DMS53 treated with DMSO at 0.1 percent for 48 hours (cell line): ENCODE measurements around the gene PLK3.
"Not testable (repeated sequence)": the region's sequence is repeated elsewhere in the genome, so short reads cannot be mapped to it uniquely, and the experiment has no call there.

Experiments used
- DNase-seq: peaks from one replicate; lab custom pipeline; 2025; ENCODE audit not compliant: unreplicated experiment; lab: John Stamatoyannopoulos, UW

Gene PLK3

DNA sequence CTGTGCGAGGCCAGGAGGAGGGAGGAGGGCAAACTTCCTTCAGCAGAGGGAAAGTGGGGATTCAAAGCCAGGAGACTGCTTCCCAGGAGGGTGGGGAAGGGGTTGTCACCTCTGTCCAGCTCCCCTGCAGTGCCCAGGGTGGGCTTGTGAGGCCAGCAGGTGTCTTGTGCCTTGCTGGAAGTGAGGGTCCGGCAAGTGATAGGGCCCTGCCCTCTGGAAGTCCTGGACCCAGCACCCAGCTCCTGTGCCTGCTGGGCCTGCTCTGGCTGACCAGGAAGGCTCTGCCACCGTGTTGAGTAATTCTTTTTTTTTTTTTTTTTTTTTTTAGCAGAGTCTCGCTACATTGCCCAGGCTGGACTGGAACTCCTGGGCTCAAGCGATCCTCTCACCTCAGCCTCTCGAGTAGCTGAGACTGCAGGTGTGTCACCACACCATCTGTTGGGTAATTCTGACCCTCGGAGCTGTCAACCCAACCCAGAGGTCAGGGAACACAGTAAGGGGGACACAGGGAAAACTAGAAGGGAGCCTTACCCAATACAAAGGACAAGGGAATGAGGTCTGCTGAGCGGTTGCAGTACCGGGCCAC, 13.2 kb upstream of the PLK3 start:
- DNase-seq: no peak

DNA sequence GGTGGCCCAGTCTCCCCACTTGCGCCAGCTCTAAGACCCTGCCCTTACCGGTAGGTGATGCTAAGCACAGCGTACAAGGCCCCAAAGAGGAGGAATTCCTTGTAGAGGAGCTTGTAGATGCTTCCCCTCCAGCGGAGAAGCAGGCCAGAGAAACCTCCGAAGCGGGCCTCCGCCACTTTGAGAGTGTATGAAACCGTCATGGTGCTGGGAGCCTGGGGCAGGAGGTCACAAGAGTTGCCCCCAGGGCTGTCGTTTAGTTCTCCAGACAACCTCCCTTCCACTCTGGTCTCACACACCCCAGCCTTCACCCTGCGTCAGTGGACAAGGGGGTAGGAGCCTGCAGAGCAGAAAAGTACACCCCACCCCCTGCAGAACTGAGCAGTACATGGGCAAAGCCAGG, 12.7 kb upstream of the PLK3 start:
- DNase-seq: no peak

DNA sequence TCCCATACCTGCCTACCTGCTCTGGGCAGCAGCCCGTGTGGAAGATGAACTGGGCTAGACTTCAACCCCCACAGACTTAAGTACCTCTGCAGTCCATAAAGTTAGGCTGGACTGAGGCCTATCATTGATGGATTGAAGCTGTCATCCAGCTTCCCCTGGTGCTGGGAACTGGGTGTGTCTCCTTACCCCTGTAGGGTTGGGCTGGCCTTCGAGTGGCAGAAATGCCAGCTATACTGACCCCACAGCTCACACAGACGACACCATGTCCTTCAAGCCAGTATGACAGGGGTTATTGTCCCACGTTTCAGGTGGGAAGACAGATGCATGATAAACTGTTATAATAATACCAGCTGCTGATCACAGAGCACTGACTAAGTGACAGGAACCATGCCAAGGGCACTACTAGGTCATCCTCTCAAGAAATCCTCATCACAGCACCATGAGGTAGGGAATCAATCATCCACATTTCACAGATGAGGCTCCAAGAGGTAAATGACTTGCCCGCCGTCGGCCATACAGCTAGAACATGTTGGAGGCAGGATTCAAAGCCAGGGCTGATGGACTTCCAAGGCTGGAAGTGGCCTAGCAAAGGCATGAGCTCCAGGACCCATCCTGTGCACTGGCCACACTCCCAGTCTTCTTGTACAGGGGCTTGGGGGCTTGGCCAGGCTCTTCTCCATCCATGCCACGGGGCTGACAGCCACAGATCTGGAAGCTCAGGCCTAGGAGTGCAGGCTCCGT, 11.9 kb upstream of the PLK3 start, which contains the start of gene BEST4:
Gene BEST4 (minus strand): TSS at position 51 of the 741 bp plus-strand sequence. CDS start 465 bp downstream, outside the sequence.
- DNase-seq: no peak

DNA sequence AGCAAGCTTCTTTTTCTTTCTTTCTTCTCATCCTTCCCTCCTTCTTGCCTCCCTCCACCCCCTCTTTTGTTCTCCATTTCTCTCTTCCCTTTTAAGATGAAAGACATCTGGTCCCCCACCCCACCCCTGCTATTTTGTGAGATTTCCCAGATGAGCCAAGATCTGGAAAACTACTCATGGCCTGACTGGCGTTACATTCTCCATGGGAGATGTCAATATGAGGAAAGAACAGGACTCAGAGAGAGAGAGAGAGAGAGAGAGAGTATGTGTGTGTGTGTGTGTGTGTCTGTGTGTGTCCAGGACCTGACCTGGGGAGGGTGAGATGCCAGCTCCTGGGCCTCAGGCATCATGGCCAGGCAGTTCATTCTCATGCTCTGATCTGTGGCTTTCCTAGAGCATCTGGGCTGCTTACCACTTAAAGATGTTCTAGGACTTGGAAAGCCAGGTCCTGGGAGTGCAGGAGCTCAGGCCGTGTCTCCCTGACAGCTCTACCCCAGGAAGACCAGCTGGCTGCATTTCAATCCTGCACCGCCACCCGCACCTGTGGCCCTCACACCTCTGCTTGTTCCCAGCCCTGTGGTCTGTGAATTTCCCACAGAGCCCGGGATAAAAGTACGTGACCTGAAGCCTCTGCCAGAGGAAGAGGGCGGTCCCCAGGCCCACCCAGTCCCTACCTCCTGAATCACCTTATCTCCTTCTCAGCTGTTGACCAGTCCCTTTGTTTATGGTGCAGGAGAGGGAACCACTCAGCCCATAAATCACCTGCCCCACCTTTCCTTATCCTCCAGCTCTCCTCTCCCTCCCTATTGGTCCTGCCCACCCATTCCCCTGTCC, 9.0 kb upstream of the PLK3 start:
- no peak for DNase-seq

DNA sequence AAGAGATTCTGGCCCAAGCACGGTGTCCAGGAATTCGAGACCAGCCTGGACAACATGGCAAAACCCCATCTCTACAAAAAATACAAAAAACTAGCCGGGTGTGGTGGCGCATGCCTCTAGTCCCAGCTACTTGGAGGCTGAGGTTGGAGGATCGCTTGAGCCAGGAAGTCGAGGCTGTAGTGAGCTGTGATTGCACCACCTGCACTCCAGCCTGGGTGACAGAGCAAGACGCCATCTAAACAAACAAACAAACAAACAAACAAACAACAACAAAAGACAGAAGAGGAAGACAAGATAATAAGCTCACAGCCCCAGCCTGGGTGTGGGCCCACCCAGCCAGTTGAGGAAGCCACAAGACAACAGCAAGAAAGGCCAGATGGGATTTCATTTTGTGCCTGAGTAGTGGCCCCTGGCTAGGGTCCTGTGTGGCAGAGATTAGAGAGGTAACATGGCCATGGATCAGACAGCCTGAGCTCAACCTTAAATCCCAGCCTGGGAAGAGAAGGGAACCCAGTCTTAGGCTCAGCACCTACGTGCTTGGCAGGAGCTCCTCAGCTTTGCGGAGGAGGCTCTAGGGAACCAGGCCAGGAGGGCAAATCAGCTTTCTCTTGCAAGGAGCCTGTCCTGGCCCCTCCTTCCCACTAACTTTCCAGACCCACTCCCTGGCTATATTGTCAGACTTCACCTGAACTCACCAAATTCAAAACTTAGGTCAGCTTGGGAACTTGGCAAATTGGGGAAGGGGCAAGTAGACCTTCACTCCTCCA, 7.3 kb upstream of the PLK3 start:
- DNase-seq: no peak

DNA sequence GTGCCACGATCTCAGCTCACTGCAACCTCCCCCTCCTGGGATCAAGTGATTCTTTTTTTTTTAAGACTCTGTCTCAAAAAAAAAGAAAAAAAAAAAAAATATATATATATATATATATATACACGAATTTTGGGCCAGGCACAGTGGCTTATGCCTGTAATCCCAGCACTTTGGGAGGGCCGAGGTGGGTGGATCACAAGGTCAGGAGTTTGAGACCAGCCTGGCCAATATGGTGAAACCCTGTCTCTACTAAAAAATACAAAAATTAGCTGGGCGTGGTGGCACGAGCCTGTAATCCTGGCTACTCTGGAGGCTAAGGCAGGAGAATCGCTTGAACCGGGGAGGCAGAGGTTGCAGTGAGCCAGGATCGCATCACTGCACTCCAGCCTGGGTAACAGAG, 2.3 kb upstream of the PLK3 start:
- not testable (repeated sequence) for DNase-seq

DNA sequence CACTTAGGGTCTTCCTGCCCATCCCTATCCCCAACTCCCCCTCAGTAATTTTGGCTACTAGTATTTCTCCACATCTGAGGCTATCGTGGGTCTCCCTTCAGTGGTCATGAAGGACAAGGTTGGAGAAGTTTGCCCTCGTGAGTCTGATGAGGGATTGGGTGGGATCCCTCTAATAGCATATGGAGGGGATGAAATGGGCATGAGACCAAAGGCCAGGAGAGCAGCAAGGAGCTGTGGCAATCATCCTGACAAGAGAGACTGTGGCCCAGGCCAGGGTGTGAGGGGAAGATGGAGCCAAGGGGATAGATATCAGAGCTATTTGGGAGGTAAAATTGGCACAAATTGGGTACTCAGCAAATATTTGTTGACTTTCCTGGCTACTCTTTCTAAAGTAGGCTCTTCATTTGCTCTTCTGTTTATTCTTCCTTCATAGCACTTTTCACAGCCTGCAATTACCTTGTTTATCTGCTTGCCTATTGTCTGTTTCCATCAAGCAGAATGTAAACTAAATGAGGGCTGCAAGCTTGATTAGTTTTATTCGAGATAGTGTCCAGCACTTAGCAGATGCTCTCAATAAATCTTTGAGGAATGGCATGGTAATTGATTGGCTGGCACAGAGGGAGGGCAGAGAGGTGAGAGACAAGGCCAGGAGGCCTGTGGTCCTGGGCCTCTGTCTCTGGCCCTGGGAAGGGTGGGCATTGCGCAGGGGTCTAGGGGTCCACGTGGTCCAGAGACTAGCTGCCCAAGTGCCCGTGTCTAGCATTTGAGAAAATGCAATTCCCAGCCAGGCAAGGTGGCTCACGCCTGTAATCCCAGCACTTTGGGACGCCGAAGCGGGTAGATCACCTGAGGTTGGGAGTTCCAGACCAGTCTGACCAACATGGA, 1.5 kb upstream of the PLK3 start:
- DNase-seq: no peak

DNA sequence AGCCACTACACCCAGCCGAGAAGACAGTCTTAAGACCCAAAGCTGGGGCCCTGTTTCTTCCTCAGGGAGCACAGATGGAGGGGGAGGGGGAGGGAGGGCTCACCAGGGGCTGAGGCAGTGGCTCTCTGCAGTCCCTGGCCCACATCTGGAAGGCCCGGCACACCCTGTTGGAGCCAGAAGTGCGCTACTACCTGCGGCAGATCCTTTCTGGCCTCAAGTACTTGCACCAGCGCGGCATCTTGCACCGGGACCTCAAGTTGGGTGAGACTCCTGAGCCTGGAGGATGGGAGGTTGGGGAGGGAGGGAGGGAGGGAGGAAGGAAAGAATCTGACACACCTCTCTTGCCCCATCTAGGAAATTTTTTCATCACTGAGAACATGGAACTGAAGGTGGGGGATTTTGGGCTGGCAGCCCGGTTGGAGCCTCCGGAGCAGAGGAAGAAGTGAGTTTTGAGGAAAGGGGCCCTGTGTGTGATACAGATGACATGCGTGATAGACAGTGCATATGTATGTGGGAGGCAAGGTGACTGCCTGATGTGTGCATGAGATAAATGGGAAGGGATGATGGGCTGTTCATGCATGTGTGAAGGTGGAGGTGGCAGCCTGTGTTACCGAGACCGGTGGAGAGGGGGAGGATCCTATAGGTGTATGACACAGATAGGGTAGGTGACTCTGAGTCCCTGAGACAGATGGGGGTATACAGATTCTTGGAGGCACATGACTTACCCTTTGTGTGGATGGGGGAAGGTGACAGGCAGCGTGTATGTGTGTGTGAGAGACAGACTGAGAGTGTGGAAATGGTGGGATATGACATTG, 1.5 kb downstream of the PLK3 start:
- no peak for DNase-seq

DNA sequence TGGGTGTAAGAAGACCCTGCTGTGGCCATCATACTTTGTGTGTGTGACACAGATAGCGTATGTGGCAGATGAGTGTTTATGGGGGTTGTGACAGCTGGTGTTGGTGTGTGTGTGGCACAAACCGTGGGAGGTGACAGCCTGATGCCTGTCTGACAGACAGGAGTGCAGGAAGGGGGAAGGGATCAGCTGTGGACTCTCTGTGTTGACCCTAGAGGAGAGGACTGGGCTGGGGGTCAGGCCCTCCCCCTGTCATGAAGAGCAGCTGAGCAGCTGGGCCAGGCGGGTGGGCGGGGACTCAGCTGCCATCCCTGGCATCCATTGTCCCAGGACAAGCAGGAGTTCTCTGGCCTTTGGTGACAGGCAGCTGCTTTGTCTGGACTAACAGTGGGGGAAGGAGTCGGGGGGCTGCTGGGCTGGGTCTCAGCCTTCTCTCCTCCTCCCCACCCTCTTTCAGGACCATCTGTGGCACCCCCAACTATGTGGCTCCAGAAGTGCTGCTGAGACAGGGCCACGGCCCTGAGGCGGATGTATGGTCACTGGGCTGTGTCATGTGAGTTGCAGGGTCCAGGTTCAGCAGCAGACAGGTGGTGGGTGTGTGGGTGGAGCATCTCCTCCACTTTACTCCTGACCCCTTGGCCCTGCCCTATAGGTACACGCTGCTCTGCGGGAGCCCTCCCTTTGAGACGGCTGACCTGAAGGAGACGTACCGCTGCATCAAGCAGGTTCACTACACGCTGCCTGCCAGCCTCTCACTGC, 2.3 kb downstream of the PLK3 start:
- DNase-seq: no peak

DNA sequence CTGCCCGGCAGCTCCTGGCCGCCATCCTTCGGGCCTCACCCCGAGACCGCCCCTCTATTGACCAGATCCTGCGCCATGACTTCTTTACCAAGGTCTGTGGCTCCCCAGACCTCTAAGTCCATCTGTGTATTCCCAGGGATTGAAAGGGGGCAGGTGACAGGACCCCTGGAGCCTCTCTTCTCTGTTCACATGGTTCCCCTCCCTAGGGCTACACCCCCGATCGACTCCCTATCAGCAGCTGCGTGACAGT, 2.8 kb downstream of the PLK3 start:
- no peak for DNase-seq

DNA sequence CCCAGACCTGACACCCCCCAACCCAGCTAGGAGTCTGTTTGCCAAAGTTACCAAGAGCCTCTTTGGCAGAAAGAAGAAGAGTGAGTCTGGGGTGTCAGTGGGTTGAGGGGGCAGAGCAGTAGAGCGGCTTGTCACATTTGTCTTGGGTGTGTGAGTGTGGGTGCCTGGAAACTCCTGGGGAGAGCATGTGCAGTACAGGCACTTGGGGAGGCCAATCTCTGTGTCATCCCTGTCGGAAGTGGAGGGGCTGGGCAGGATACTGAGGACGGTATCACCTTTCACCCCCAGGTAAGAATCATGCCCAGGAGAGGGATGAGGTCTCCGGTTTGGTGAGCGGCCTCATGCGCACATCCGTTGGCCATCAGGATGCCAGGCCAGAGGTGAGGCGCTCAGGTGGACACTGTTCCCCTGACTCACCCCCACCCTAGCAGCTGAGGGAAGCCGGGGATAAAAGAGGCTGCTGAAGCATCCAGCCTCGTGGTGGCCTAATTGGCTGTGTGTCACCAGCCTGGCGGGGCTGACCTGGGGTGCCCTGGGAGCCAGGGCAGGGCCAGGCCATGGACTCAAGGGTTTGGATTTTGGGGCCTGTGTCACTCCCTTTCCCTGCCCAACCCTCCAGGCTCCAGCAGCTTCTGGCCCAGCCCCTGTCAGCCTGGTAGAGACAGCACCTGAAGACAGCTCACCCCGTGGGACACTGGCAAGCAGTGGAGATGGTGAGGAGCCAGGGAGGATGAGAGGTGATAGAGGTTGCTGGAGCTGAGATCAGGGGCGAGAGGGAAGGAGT, 3.3 kb downstream of the PLK3 start:
- no peak for DNase-seq

DNA sequence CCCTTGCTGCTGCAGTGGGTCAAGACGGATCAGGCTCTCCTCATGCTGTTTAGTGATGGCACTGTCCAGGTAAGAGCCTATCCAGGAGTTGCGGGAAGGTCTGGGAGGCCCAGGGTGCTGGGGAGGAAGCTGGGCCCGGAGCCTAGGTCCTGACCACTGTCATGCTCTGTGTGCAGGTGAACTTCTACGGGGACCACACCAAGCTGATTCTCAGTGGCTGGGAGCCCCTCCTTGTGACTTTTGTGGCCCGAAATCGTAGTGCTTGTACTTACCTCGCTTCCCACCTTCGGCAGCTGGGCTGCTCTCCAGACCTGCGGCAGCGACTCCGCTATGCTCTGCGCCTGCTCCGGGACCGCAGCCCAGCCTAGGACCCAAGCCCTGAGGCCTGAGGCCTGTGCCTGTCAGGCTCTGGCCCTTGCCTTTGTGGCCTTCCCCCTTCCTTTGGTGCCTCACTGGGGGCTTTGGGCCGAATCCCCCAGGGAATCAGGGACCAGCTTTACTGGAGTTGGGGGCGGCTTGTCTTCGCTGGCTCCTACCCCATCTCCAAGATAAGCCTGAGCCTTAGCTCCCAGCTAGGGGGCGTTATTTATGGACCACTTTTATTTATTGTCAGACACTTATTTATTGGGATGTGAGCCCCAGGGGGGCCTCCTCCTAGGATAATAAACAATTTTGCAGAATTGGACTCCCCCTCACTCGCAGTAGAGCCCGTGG, 5.3 kb downstream of the PLK3 start:
- no peak for DNase-seq

DNA sequence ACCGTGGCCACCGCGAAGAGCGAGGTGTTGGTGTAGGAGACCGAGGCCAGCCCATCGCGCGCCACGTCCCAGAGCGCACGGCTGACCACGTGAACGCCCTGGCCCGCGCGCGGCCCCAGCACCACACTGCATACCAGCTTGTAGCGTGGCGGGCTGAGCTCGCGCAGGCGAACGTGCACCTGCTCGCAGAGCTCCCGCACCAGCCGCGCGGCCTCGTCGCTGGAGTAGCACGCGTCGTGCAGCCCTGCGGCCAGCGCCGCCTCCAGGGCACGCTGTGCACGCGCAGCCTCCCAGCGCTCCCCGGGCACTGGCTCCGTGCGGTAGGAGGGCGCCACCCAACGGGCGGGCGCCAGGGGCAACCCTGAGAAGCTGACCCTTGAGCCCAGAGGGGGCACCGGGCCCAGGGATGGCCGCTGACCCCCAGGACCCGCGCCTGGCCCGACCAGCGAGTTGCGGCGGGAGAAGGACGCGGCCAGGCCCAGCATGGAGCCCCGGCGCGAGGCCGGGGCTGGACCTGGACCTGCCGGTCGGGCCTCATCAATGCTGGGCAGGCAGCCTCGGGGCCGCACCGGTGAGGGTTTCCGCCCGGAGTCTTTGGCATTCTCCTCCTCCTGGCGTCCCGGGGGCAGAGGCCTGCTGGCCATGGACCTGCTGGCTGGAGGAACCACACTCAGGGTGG, 6.0 kb downstream of the PLK3 start:
- DNase-seq: no peak

DNA sequence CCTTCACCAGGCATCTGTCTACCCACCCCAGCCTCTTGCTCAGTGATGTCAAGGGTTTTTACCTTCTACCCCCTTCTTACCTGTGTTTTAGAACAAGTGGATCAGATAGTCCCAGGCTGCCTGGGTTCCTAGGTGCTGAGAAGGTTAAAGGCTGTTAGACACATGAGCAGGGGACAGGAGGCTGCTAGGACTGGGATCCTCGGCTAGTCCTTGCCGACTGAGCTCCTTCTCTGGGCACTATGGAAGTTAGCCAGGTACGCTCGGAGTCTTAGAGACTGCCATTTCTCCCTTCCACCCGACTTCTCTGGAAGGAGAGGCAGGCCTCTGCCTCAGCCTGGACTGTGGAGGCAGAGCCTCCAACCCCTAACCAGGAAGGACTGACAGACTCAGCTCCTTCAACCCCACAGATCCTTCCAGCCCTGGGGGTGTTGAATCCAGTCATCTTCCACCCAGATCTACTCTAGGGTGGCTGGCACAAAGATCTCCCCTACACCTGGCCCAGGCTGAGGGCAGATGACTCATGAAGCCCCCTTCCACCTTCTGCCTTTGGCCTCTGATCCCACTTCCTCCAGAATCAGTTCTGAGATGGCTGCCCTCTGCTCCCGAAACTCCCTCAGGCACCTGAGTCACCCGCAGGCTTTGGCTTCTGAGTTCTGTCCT, 6.7 kb downstream of the PLK3 start, which contains the start of gene DYNLT4:
Gene DYNLT4 (minus strand): TSS at position 648 of the 660 bp plus-strand sequence. CDS start 683 bp downstream, outside the sequence.
- no peak for DNase-seq

DNA sequence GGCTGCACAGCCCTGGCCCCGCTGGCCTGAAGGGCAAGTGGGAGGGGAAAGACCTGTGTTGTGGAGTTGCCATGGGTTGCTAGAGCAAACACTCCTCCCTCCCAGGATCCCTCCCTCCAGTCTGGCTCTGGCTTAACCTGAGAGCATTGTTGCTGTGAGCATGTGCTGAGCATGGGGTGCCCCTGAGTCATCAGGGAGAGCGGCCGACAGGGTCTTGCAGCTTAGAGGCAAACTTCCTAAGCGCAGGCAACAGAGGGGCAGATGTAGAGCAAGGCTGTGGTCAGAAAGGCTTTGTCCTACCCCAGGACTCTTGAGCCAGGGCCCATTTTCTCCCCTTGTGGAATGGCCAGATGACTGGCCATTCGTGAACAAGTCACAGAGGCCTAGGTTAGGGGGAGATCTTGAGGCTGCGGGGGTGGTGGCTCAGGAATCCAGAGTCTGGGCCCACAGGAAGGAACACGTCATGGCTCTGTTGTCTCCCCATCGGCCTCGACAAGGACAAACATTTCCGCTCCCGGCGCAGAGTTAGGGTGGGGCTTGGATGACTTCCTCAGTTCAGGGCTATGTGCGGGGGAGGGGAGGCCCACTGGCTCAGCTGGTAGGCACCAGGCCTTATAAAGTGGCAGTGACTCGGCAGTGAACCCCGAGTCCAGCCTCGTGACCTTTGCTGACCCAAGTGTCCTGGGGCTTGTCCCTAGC, 7.3 kb downstream of the PLK3 start:
- DNase-seq: peak; percentile 91
